A673 (cell line): ENCODE measurements around the gene DCN. TPM values are rescaled to one million over a fixed set of nuclear protein-coding genes. Genes with fewer than 3 reads are reported as not detected.
"Not testable (repeated sequence)": the region's sequence is repeated elsewhere in the genome, so short reads cannot be mapped to it uniquely, and the experiment has no call there.

ENCODE experiments used
- BruUV-seq: library from RNA; stranded (reverse); fragments of 400-500 nt; replicated peaks from 2 replicates; lab custom pipeline; 2021; lab: Mats Ljungman, UMichigan
- CTCF ChIA-PET: fragments of 300-600 bp; sonication (Branson Sonifier 250); formaldehyde crosslinking; loops from one replicate; lab custom pipeline; 2022; ENCODE audit warnings: antibody characterized with exemption; lab: Charles Lee
- POLR2A ChIA-PET: fragments of 300-600 bp; sonication (Branson Sonifier 250); formaldehyde crosslinking; loops from one replicate; lab custom pipeline; 2022; ENCODE audit warnings: antibody characterized with exemption; ENCODE audit not compliant: low non-redundant PET; lab: Charles Lee
- DNase-seq: peaks from one replicate; pipeline ENCODE4 v3.0.0-alpha.2; 2015; ENCODE audit warnings: low spot score
- H3K27ac ChIP-seq: fragments of 200-600 bp; sonication (generic); 2 replicates; pipeline ENCODE4 v1.5.1; 2016; ENCODE audit warnings: mixed run types, low read depth, mild to moderate bottlenecking, mixed read lengths, antibody characterized with exemption, low read length; ENCODE audit not compliant: poor library complexity, severe bottlenecking
- H3K27me3 ChIP-seq: fragments of 200-600 bp; sonication (generic); replicated peaks from 2 replicates; pipeline ENCODE4 v1.6.1; 2017; ENCODE audit warnings: mixed run types, low read depth, mild to moderate bottlenecking, mixed read lengths, antibody characterized with exemption, low read length; ENCODE audit not compliant: insufficient read depth, poor library complexity
- H3K36me3 ChIP-seq: fragments of 200-600 bp; sonication (generic); 2 replicates; pipeline ENCODE4 v1.6.1; 2016; ENCODE audit warnings: mixed run types, mild to moderate bottlenecking, mixed read lengths, antibody characterized with exemption, low read length; ENCODE audit not compliant: insufficient read depth, poor library complexity, severe bottlenecking
- H3K4me1 ChIP-seq: fragments of 200-600 bp; sonication (generic); 2 replicates; pipeline ENCODE4 v1.6.1; 2017; ENCODE audit warnings: mixed run types, mild to moderate bottlenecking, mixed read lengths, antibody characterized with exemption, low read length; ENCODE audit not compliant: insufficient read depth, poor library complexity, severe bottlenecking
- H3K4me3 ChIP-seq: fragments of 200-600 bp; sonication (generic); 2 replicates; pipeline ENCODE4 v1.5.1; 2016; ENCODE audit warnings: low read depth, mixed run types, mild to moderate bottlenecking, mixed read lengths, low read length; ENCODE audit not compliant: poor library complexity, severe bottlenecking
- H3K9me3 ChIP-seq: fragments of 200-600 bp; sonication (generic); 2 replicates; pipeline ENCODE4 v1.6.1; 2016; ENCODE audit warnings: mixed run types, low read depth, mild to moderate bottlenecking, mixed read lengths, antibody characterized with exemption, low read length; ENCODE audit not compliant: poor library complexity, severe bottlenecking
- CTCF ChIP-seq: fragments of 300-800, 200-600 bp; sonication (generic); conservative IDR thresholded peaks from 2 replicates; pipeline ENCODE4 v1.5.1; 2017; ENCODE audit warnings: low read depth, mild to moderate bottlenecking, antibody characterized with exemption, low read length, moderate library complexity, mixed read lengths
- EZH2 ChIP-seq: fragments of 200-600 bp; sonication (generic); IDR thresholded peaks from 2 replicates; pipeline ENCODE4 v1.6.1; 2017; ENCODE audit warnings: borderline replicate concordance, low read depth, mild to moderate bottlenecking, mixed read lengths, antibody characterized with exemption, low read length; ENCODE audit not compliant: poor library complexity, severe bottlenecking
- intact Hi-C: fragments of 100-400 bp; cut with micrococcal nuclease; formaldehyde crosslinking; loops from one replicate; pipeline ENCODE4 v1.10.0; 2022; ENCODE audit not compliant: unreplicated experiment
- total RNA-seq: library from RNA; stranded (reverse); gene quantifications from 2 replicates; pipeline ENCODE4 v1.2.3, GENCODE V29; 2021

Gene DCN
- total RNA-seq, 1 experiment from 2014 or later, result 3.5 TPM

GRCh38 chr12:91210144-91210543, 27.5 kb upstream of the DCN start:
- TF ChIP-seq EZH2, result no peak
- no peak for TF ChIP-seq CTCF
- no peaks in the 10 kb centered on the region for H3K9me3 ChIP-seq
- BruUV-seq, result no TSS peak
- no peak overlapping the region for H3K4me3 ChIP-seq
- H3K27ac ChIP-seq, result no peak overlapping the region
- no peaks in the 10 kb centered on the region for H3K4me1 ChIP-seq
- POLR2A ChIA-PET, result interaction anchor here (0.6 kb wide), 1 partner anchor 1585 kb away, joined by 3 read pairs; no protein-coding TSS in a partner anchor
- no peaks in the 10 kb centered on the region for H3K27me3 ChIP-seq
- H3K36me3 ChIP-seq, result no peaks in the 10 kb centered on the region
- DNase-seq, result no peak
- CTCF ChIA-PET, result no interaction called here
- intact Hi-C loops, result no loop called here

DNA sequence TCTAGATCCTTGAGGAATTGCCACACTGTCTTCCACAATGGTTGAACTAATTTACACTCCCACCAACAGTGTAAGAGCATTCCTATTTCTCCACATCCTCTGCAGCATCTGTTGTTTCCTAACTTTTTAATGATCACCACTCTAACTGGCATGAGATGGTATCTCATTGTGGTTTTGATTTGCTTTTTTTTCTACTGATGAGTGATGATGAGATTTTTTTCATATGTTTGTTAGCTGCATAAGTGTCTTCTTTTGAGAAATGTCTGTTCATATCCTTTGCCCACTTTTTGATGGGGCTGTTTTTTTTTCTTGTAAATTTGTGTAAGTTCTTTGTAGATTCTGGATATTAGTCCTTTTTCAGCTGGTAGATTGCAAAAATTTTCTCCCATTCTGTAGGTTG, 24.7 kb upstream of the DCN start:
- H3K27me3 ChIP-seq, H3K9me3 ChIP-seq, H3K4me3 ChIP-seq, POLR2A ChIA-PET, DNase-seq, CTCF ChIA-PET, H3K36me3 ChIP-seq, H3K27ac ChIP-seq, H3K4me1 ChIP-seq, BruUV-seq, intact Hi-C loops: not testable (repeated sequence)

GRCh38 chr12:91205811-91206210, 23.2 kb upstream of the DCN start:
- Histone ChIP-seq H3K27ac (no peak overlapping the region), H3K36me3 (no peaks in the 10 kb centered on the region), H3K27me3 (no peaks in the 10 kb centered on the region), H3K4me3 (no peak overlapping the region), H3K4me1 (no peaks in the 10 kb centered on the region), H3K9me3 (no peaks in the 10 kb centered on the region)
- CTCF ChIA-PET, result no interaction called here
- no peak for DNase-seq
- no peak for TF ChIP-seq EZH2
- no peak for TF ChIP-seq CTCF
- BruUV-seq, result no TSS peak
- intact Hi-C loops, result no loop called here
- POLR2A ChIA-PET, result no interaction called here

- POLR2A ChIA-PET, result no interaction called here
- BruUV-seq, result no TSS peak
- TF ChIP-seq EZH2 (no peak), CTCF (no peak)
- H3K4me3 ChIP-seq, result no peak overlapping the region
- no peak for DNase-seq
- no peaks in the 10 kb centered on the region for H3K36me3 ChIP-seq
- no peaks in the 10 kb centered on the region for H3K27me3 ChIP-seq
- no peaks in the 10 kb centered on the region for H3K4me1 ChIP-seq
- intact Hi-C loops, result no loop called here
- H3K9me3 ChIP-seq, result no peaks in the 10 kb centered on the region
- no peak overlapping the region for H3K27ac ChIP-seq
- CTCF ChIA-PET, result interaction anchor here (0.7 kb wide), 1 partner anchor 162 kb away, joined by 3 read pairs; no protein-coding TSS in a partner anchor
These were observed 21.8 kb upstream of the DCN start for GRCh38 chr12:91204421-91204820.
